GM10847 (cell line): ENCODE measurements around the gene MAPKAP1.

Experiments
- POLR2A ChIP-seq: IDR thresholded peaks from 2 replicates; pipeline ENCODE4 v1.6.1; 2011; ENCODE audit not compliant: insufficient read length; ENCODE audit errors: extremely low read depth

MAPKAP1 gene

GRCh38 chr9:125745682-125746016, 38.6 kb upstream of the MAPKAP1 start:
- no peak for TF ChIP-seq POLR2A

- no peak for TF ChIP-seq POLR2A
Measured at GRCh38 chr9:125745018-125745417, 38.0 kb upstream of the MAPKAP1 start.

GRCh38 chr9:125744616-125745015, 37.6 kb upstream of the MAPKAP1 start:
- no peak for TF ChIP-seq POLR2A

GRCh38 chr9:125743682-125744428, 36.8 kb upstream of the MAPKAP1 start:
- TF ChIP-seq POLR2A = no peak

GRCh38 chr9:125742657-125743056, 35.6 kb upstream of the MAPKAP1 start:
- TF ChIP-seq POLR2A = no peak

GRCh38 chr9:125739436-125739835, 32.4 kb upstream of the MAPKAP1 start:
- TF ChIP-seq POLR2A = no peak

- TF ChIP-seq POLR2A = no peak
Measured at GRCh38 chr9:125732562-125732961, 25.6 kb upstream of the MAPKAP1 start.

- TF ChIP-seq POLR2A = no peak
Measured at GRCh38 chr9:125730168-125730567, 23.2 kb upstream of the MAPKAP1 start.

- TF ChIP-seq POLR2A = no peak
Measured at GRCh38 chr9:125726456-125727132, 19.6 kb upstream of the MAPKAP1 start.

- no peak for TF ChIP-seq POLR2A
Measured at GRCh38 chr9:125707472-125707804, 430 bp upstream of the MAPKAP1 start.

- no peak for TF ChIP-seq POLR2A
Measured at GRCh38 chr9:125705893-125706292, 1.1 kb downstream of the MAPKAP1 start.

GRCh38 chr9:125703662-125704061, 3.3 kb downstream of the MAPKAP1 start:
- TF ChIP-seq POLR2A = no peak

GRCh38 chr9:125701351-125701750, 5.7 kb downstream of the MAPKAP1 start:
- TF ChIP-seq POLR2A = no peak

GRCh38 chr9:125700791-125701190, 6.2 kb downstream of the MAPKAP1 start:
- TF ChIP-seq POLR2A = no peak

- no peak for TF ChIP-seq POLR2A
Measured at GRCh38 chr9:125699870-125700269, 7.1 kb downstream of the MAPKAP1 start.

- TF ChIP-seq POLR2A = no peak
Measured at GRCh38 chr9:125696106-125696647, 10.8 kb downstream of the MAPKAP1 start.

- TF ChIP-seq POLR2A = no peak
Measured at GRCh38 chr9:125694478-125694877, 12.5 kb downstream of the MAPKAP1 start.
